ENCODE data around the gene CNN2.

DNA sequence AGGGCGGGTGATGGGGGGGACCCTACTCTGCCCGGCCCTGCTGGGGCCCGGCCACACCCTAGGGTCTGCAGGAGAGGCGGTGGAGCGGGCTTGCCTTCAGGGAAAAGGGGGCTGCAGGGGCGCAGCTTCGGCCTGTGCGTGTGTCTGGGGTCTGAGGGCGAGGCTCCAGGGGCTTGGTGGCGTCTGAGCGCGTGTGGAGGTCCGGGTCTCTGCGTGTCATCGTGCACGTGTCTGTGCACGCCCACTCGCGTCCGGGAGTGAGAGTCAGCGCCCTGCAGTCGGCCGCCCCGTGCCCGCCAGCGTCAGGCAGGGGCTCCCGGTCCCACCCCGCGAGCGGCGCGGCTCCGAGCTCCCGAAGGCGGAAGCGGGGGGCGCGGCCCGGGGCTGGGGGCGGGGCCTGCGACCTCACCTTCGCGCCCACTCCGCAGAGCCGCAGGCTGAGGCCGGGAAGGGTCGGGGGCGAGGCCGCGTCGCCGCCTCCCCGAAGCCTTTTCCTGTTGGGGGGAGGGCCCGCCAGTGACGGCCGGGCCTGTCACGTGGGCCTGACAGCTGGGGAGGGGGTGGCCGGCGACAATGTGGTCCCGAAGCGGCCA lies 40.4 kb downstream of the CNN2 start, which contains the start of gene ARHGAP45:
- TF ChIP-seq, protein P1, sequence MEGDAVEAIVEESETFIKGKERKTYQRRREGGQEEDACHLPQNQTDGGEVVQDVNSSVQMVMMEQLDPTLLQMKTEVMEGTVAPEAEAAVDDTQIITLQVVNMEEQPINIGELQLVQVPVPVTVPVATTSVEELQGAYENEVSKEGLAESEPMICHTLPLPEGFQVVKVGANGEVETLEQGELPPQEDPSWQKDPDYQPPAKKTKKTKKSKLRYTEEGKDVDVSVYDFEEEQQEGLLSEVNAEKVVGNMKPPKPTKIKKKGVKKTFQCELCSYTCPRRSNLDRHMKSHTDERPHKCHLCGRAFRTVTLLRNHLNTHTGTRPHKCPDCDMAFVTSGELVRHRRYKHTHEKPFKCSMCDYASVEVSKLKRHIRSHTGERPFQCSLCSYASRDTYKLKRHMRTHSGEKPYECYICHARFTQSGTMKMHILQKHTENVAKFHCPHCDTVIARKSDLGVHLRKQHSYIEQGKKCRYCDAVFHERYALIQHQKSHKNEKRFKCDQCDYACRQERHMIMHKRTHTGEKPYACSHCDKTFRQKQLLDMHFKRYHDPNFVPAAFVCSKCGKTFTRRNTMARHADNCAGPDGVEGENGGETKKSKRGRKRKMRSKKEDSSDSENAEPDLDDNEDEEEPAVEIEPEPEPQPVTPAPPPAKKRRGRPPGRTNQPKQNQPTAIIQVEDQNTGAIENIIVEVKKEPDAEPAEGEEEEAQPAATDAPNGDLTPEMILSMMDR (IDR thresholded peaks at IDR 0.05) = no peak
- TF ChIP-seq POLR2A (IDR thresholded peaks at IDR 0.05) (no peak), POLR2AphosphoS5 (IDR thresholded peaks at IDR 0.05; ENCODE audit: insufficient read depth in 1 of 2, low read depth in 1 of 2) (no peak)

Measured in vagina (tissue), 2 donors.